C4-2B (cell line): ENCODE measurements around the gene CHD3.

Experiments
- H3K27ac ChIP-seq: fragments of 450-650 bp; 2 replicates; pipeline ENCODE4 v1.5.1; 2017
- ZFX ChIP-seq: fragments of 450-650 bp; IDR thresholded peaks from 2 replicates; pipeline ENCODE4 v1.6.1; 2017

The CHD3 gene

GRCh38 chr17:7961421-7961820 is 72.8 kb downstream of the CHD3 start:
- no peak overlapping the region for H3K27ac ChIP-seq
- no peak for TF ChIP-seq ZFX
